GM19240 (cell line): ENCODE results near the gene PRIM2.
"Not testable (repeated sequence)": the region's sequence is repeated elsewhere in the genome, so short reads cannot be mapped to it uniquely, and the experiment has no call there.

Source experiments
- DNase-seq: peaks from one replicate; pipeline ENCODE4 v3.0.0; 2011; ENCODE audit warnings: low spot score; ENCODE audit not compliant: insufficient read length

Gene PRIM2

DNA sequence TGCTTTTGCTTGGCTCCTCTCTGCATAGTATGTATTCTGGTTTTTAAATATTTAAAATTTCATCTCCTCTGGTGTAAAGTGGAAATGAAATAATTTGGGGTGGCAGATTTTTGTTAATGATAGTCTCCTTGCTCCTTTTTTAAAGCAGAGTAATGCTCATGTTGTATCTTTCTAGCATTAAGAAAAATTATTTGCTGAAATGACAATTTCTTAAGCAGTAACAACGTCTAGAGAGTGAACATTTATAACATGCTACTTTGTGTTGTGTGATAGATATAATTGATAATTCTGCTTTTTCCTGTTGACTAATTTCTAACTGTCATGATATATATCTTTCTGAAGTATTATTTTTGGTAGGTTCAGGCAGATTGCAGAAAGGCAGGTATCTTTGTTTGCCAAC lies 127.4 kb downstream of the PRIM2 start:
- not testable (repeated sequence) for DNase-seq

DNA sequence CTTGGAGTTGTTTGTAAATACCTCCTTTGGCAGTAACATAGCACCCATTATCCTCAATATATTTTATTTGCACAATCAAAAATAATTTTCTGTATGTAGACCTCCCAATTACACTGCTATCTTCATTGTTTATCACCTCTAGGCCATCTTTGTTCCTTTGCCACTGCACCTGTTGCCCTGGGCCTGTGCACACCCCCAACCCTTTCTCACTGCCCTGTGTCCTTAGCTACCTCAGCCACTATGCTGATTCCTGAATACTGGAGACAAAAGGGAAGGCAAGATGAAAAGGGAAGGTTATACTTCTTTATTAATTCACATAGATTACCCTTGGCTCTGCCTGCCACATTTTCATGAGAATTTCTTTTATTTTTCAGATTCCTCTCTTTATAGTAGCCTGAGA lies 127.9 kb downstream of the PRIM2 start:
- not testable (repeated sequence) for DNase-seq

DNA sequence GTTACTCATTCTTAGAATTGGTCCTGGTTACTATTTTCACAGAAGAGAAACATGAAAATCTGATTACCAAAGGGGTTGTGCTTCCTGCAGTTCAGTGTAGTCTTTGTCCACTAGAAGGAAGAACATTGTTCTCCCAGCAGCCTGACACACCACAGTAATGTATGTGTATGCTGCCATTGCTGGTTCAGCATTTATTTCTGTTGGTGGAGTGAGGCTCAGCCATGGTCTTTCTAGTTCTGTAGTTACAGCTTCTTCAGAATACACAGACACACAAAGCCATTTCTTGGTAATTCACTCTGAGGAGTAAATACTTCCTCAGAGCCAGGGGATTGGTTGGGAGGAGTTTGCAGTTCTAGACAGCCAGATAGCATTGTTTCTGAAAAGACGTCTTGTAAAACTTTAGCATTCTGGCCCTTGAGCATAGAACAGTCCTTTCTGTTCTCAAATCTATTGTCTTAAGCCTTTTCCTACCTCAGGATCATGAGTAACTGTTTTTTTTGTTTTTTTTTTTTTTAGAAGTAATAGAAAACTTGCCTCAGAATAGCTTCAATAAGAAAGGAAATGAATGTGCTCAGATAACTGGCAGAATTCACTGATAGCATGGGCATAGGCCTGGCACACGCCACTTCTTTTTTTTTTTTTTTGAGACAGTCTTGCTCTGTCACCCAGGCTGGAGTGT lies 128.5 kb downstream of the PRIM2 start:
- not testable (repeated sequence) for DNase-seq

DNA sequence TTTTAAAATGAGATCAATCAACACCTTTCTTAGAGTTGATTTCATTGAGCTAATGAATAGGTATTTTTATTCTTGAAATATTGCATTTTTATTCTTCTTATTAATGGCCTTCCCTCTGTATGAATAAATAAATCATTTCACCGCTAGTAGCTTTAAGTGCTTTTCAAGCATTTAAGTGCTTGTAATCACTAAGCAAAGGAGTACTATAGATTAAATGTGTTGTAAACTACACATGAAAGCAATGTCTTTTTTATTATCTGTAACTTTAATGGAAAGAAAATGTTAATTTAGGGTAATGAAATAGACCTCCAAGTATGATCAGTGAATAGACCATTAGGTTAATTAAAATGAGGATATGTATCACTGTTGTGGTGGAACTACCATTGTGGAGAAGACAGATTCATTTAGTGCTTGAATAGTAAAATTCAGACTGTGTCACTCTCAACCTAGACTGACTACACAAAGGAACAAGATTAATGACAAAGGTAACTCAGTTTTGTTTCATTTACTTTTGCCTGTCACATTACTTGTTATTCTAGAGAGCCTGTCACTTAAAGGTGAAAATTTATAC lies 132.2 kb downstream of the PRIM2 start:
- DNase-seq: not testable (repeated sequence)

DNA sequence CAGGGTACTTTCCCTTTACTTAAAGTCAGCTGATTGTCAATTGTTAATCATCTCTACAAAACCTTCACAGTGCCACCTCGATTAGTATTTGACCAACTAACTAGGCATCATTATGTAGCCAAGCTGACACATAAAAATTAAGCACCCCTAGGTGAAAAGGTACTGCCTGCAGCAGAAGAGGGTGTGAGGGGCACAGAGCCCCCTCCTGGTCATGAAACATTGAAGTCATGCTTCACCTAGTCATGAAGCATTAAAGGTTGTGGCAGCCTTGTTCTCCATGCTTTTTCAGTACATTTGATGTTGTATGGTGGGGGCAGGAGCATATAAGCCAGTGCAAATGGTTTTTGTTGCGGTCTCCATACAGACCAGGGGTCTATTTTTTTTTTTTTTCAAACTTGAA lies 142.4 kb downstream of the PRIM2 start:
- not testable (repeated sequence) for DNase-seq

DNA sequence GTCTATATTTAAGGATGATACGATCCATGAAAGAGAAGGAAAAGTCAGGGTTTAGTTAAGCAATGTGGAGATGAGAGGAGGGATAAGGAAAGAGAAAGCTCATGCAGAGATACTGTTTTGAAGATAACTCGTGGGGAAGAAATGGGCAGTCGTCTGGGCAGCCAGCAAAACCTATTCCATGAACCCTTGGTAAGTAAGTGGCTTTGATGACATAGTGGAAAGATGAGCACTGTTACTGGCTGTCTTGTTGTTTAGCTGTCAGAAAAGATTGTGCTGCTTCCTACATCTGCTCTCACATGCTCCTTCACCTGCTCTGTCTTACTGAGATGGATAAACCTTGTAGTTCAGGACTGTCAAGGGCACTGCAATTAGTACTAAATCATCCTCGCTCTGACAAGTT lies 143.6 kb downstream of the PRIM2 start:
- DNase-seq: not testable (repeated sequence)

DNA sequence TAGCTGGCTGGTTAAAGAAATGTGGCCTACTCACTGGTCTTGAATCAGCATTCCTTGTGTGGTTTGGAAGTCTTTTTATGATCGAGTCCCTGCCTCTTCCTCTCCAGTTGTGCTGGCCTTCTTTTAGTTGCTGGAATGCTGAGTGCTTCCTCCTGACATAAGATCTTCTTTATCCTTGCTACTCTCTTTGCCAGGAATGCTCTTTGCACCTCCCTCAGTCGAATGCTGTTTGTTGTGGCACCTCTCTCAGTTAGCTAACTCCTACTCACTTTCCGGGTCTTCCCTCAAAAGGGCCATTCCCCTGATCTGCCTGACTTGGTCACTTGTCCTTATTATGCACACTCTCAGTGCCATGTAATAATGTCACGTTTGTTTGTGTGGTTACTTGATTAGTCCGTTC lies 146.4 kb downstream of the PRIM2 start:
- not testable (repeated sequence) for DNase-seq

DNA sequence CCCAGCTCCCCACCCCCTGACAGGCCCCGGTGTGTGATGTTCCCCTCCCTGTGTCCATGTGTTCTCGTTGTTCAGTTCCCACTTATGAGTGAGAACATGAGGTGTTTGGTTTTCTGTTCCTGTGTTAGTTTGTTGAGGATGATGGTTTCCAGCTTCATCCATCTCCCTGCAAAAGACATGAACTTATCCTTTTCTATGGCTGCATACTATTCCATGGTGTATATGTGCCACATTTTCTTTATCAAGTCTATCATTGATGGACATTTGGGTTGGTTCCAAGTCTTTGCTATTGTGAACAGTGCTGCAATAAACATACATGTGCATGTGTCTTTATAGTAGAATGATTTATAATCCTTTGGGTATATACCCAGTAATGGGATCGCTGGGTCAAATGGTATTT lies 148.5 kb downstream of the PRIM2 start:
- DNase-seq: not testable (repeated sequence)

DNA sequence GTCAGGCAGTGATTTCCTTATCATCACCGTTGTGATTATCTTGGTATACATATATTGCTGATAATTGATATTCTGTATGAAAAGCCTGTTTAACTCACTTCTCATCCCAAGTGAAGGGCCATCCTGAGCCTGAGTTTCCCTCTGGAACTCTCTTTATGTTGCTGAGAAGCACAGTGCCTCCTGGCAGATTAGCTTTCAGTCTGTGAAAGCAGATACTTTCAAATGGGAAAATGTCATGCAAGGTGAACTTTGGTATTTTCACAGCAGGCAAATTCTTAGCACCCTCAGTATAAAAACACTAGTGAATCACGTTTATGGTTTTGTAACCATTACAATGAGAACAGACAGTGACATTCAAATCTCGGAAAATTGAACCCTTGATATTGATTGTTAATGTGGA lies 151.6 kb downstream of the PRIM2 start:
- DNase-seq: no peak

DNA sequence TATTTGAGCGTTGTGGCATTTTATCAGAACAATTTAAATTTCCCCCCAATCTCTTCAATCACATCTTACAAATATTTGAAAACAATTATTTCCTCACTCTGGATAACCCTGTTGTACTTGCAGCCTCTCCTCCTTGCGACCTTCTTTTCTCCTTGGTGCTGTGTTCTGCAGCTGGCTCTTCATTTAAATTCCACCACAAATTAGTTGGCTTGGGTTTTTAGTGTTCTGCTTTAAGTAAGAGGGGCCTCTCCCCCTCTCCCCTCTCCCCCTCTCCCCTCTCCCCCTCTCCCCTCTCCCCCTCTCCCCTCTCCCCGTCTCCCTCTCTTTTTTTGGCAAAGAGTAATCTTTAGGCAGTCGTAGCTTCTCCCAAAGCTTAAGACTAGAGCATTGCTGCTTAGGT lies 152.7 kb downstream of the PRIM2 start:
- DNase-seq: not testable (repeated sequence)

DNA sequence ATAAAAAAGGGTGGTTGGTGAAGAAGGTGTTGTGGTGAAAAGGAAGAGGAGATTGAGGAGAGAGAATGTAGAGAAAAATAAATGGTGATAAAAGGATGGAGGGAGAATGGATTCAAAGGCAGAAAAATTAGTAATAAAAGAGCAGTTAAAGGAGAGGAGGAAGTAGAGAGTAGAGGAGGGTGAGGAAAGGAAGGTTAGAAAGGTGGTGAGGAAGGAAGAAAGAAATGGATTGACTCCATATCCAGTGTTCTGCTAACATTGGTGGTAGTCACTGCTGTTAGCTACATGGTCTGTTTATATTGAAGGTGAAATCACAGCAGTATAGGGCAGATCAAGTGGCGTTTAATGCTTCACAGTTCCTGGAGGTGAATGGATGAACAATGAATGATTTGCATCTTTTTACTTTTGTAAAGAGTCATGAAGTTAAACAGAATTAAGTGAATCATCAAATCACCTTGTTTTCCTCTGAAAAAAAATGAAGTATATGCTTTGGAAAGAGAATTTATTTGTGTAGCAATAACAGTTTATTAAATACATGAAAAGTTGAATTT lies 154.0 kb downstream of the PRIM2 start:
- DNase-seq: not testable (repeated sequence)

DNA sequence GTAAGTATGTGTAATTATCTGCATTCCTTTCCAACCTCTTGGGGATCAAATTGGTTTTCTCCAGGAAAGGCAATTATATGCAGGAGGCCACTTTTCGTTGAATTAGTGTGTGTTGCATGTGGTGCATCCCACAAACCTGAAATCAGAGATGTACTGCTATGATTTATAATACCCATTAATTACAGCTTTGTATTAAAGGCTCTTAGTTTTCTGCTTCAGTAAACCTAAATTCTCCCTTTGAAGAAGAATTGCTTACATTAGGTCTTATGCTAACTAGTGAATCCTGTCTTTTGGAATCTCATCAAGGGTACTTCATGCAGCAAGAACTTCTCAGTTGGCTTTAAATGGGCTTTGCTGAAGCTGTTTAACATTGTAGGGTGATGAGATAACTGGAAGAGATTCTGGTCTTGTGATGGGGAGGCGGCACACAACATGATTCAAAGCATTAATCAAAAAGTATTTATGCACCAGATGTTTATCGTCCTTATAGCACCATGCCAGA lies 155.5 kb downstream of the PRIM2 start:
- DNase-seq: not testable (repeated sequence)

DNA sequence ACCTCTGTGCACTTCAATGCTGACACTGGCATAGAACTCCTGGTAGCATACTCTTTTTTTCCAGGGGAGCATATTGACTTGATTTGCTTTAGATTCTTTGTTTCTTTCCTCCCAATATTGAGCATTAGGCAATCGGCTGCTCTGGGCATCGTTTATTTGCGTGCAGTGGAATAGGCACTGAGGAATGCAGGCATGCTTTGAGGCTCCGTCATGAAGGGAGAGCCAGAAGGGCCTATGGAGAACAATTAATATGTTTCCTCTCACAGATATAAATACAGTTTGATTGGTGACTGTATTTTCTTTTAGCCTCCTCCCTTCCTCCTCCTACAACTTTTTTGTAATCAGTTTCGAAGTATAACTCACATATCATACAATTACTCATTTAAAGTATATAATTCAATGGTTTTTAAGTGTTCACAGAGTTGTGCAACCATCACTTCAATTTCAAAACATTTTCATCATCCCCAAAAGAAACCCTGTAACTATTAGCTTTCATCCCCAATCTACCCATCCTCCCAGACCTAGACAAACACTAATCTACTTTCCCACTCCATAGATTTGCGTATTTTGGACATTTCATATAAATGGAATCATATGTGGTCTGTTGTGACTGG lies 157.5 kb downstream of the PRIM2 start:
- DNase-seq: not testable (repeated sequence)

DNA sequence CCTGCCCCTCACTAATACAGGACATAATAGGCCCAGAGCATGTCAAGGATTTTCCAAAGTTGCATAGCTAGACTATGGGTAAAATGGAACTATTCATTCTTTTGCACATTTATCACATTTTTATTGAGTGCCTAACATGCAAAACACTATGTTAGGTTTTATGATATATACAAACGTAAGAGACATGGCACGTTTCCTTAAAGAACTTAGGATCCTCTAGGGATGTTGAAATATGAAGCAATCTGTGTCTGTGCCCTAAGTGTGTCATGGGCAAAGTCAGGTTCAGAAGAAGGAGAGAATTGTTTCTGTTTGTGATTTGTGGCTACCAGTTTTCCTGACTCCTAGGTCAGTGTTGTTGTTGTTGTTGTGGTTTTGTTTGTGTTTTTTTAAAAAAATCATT lies 158.2 kb downstream of the PRIM2 start:
- not testable (repeated sequence) for DNase-seq

DNA sequence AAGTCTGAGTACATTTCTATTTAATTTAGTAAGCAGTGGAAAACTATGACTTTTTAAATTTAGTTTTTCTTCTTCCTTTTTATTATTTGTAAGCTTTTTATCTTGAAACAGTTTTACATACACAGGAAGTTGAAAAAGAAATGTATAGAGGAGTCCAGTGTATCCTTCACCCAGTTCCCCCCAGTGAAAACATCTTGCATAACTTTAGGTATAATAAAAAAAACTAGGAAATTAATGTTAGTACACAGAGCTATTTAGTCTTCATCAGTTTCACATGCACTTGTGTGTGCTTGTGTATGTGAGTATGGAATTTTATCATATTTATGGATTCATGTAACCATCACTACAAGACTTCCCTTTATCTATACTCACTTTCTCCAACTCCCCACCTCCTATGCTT lies 162.8 kb downstream of the PRIM2 start:
- DNase-seq: not testable (repeated sequence)

DNA sequence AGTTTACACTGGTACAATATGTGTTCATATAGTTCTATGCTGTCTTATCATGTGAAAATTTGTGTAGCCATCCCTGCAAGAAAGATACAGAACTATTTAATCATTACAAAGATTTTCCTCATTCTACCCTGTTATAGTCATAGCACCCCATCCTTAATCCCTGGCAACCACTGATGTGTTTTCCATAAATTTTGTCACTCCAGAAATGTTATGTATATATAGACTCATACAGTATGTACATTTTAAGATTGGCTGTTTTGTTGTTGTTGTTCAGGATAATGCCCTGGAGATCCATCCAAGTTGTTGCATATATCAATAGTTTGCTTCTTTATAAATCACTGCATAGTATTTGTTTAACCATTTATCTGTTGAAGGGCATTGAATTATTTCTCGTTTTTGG lies 163.7 kb downstream of the PRIM2 start:
- DNase-seq: not testable (repeated sequence)

DNA sequence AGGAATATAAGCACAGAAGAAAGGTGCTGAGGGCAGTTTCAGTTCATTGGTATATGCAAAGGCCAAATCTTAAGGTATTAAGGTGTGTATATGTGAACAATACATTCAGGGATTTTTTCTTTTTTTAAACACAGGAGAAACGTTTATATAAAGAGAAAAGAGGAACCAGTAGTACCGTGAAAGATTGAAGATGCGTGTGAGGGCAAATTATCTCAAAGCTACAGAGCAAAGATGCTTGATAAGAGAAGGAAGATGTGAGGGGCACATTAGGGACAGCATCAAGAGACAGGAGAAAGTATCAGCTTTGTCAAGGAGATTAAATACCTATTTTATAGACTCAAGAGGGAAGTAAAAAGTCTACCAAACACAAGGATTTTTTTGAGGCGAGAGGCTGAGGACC lies 165.0 kb downstream of the PRIM2 start:
- not testable (repeated sequence) for DNase-seq

DNA sequence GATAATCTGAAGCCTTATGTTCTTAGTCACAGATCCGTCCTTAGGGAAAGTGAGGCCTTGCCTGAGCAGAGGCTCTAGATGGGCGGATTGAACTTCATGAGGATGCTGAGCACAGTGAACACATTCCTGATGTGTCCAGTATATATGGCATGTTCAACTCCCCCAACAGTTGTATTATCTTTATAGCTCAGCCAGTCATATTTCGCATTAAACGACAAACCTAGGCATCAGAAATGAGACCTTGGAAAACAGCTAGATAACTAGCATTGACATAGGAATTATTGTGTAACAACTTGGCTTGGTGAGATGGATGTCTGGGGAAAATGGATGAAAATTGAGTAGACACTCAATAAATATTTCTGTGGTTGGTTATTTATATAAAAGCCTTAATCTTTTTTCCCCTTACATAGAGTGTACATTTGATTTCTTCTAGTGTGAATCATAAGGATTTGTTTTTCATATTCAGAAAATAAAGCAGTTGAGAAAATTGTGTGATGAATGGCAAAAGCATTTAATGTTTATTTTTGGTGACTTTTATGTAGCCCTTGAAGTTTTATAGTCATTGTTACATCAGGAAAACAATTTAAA lies 169.2 kb downstream of the PRIM2 start:
- not testable (repeated sequence) for DNase-seq

DNA sequence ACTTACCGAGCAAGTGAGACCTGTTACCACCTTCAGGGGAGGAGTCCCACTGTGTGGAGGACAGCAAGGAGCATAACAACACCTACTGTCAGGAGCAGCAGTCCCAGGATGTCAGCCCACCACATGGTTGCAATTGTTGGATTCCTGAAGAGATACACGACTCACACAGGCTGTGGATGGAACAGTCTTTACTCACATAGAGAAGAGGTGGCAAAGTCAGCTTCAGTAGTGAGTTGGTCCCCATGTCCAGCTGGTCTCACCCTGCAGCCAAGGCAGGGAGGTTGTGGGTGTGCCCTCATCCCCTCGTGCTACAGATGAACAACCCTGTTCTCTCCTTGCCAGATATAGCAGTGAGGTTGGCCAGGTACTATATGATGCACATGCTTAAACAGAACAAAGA lies 171.1 kb downstream of the PRIM2 start:
- not testable (repeated sequence) for DNase-seq

DNA sequence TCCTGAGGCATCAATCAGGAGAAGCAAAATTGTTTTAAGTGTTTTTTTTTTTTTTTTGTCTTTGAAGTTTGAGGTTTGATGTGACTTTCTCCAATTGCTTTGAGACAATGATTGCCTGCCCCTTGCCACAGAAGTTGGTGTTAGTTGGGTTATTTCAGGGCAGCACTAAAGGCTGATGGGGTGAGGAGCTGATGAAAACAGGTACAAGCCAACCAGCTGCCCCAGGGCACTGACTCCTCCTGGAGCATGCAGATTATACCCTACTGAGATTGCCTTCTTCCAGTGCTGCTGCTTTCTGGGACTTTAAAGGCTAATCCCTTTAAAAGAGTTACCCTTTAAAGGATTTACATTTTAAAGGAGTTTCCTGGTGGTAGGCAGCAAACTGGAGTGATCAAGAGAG lies 172.5 kb downstream of the PRIM2 start:
- DNase-seq: not testable (repeated sequence)

DNA sequence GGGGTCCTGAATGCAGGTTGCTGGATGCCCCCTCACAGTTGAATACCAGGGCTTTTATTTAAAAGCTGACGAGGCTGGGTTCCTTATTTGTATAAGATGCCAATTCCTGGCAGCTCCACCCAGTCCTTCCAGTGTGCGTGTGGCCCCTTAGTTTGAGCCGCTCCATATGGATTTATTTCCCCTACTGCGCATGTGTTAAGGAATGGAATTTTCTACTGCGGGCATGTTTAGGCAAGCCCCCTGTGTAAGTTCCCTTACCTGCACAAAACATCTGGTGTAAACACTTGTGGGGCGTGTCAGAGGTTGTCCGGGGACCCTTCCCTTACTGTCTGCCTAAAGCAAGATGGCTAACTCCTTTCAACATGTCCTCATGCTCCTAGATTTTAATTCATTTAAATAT lies 174.4 kb downstream of the PRIM2 start:
- not testable (repeated sequence) for DNase-seq

DNA sequence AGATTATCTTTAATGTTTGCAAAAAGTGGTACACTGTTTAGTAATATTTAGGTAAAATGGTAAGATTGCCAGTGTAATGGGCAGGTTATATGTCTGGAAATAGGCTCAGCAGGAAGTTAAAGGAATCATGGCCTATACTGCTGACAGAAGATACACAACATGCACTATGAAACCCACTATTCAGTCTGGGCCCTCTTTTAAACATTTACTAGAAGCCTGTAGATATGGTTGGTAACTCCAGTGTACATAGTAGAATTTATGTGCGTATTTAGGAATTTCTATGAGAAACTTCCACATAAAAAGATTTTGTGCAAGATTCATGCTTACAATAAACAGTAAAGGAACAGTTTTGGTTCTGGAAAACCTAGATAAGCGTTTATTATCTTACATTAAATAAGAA lies 178.8 kb downstream of the PRIM2 start:
- DNase-seq: not testable (repeated sequence)
